Measurements from ENCODE around the gene GRID2. TPM values are rescaled to one million over a fixed set of nuclear protein-coding genes. Genes with fewer than 3 reads are reported as not detected.
A peak's percentile ranks its signal among the peaks of the same experiment; 100 is the strongest.

GRID2 gene
- total RNA-seq, 2 donors from 2014 or later = 27.3 to 40.4 TPM

GRCh38 chr4:93786149-93786548 lies 1482.4 kb downstream of the GRID2 start:
- H3K4me1 ChIP-seq (ENCODE audit: control insufficient read depth, insufficient read depth, low read length) = no peaks in the 10 kb centered on the region
- no peaks in the 10 kb centered on the region for H3K9me3 Mint-ChIP-seq
- TF ChIP-seq CTCF (conservative IDR thresholded peaks at IDR 0.05) = no peak
- no peaks in the 10 kb centered on the region for H3K36me3 ChIP-seq (ENCODE audit: control insufficient read depth, insufficient read depth, low read length)
- DNase-seq = no peak
- H3K9ac ChIP-seq (ENCODE audit: extremely low read depth, low read length, poor library complexity, severe bottlenecking) = no peak overlapping the region
- 46 to 61% methylated on average over 2 of the region's 2 CpGs for WGBS, 2 experiments (ENCODE audit: insufficient coverage in 1 of 2, insufficient read length in 1 of 2)
- no peak overlapping the region for H3K4me3 Mint-ChIP-seq
- no peaks in the 10 kb centered on the region for H3K36me3 Mint-ChIP-seq (ENCODE audit: low read depth)
- H3K27me3 ChIP-seq (ENCODE audit: control insufficient read depth, insufficient read depth, low read length, poor library complexity, severe bottlenecking) = no peaks in the 10 kb centered on the region
- H3K4me3 ChIP-seq (ENCODE audit: low read length) = no peak overlapping the region
- no peaks in the 10 kb centered on the region for H3K27me3 Mint-ChIP-seq (ENCODE audit: insufficient read depth)
- H3K27ac ChIP-seq (ENCODE audit: low read depth, low read length) = no peak overlapping the region
- H3K4me1 Mint-ChIP-seq = no peaks in the 10 kb centered on the region
- H3K9me3 ChIP-seq (ENCODE audit: control insufficient read depth, low read length) = no peaks in the 10 kb centered on the region
- H3K27ac Mint-ChIP-seq = no peak overlapping the region

GRCh38 chr4:93788712-93789111 lies 1484.9 kb downstream of the GRID2 start:
- H3K9me3 Mint-ChIP-seq = no peaks in the 10 kb centered on the region
- no peak overlapping the region for H3K4me3 Mint-ChIP-seq
- Histone ChIP-seq H3K27ac (ENCODE audit: low read depth, low read length) (no peak overlapping the region), H3K9ac (ENCODE audit: extremely low read depth, low read length, poor library complexity, severe bottlenecking) (no peak overlapping the region), H3K36me3 (ENCODE audit: control insufficient read depth, insufficient read depth, low read length) (no peaks in the 10 kb centered on the region), H3K27me3 (ENCODE audit: control insufficient read depth, insufficient read depth, low read length, poor library complexity, severe bottlenecking) (no peaks in the 10 kb centered on the region), H3K9me3 (ENCODE audit: control insufficient read depth, low read length) (no peaks in the 10 kb centered on the region), H3K4me1 (ENCODE audit: control insufficient read depth, insufficient read depth, low read length) (peaks cover 7% of the 10 kb centered on the region), H3K4me3 (ENCODE audit: low read length) (no peak overlapping the region)
- no peak for DNase-seq
- WGBS, 2 experiments (ENCODE audit: insufficient coverage in 1 of 2, insufficient read length in 1 of 2) = 80 to 91% methylated on average over 1 of the region's 1 CpG
- peaks cover 15% of the 10 kb centered on the region for H3K4me1 Mint-ChIP-seq
- H3K36me3 Mint-ChIP-seq (ENCODE audit: low read depth) = no peaks in the 10 kb centered on the region
- no peaks in the 10 kb centered on the region for H3K27me3 Mint-ChIP-seq (ENCODE audit: insufficient read depth)
- H3K27ac Mint-ChIP-seq = no peak overlapping the region
- TF ChIP-seq CTCF (conservative IDR thresholded peaks at IDR 0.05) = peak; percentile 86

GRCh38 chr4:93791570-93792195 lies 1487.9 kb downstream of the GRID2 start:
- H3K9me3 ChIP-seq (ENCODE audit: control insufficient read depth, low read length) = no peaks in the 10 kb centered on the region
- Mint-ChIP-seq H3K36me3 (ENCODE audit: low read depth) (no peaks in the 10 kb centered on the region), H3K4me3 (no peak overlapping the region), H3K9me3 (no peaks in the 10 kb centered on the region), H3K4me1 (peaks cover 23% of the 10 kb centered on the region), H3K27ac (no peak overlapping the region), H3K27me3 (ENCODE audit: insufficient read depth) (no peaks in the 10 kb centered on the region)
- WGBS, 2 experiments (ENCODE audit: insufficient coverage in 1 of 2, insufficient read length in 1 of 2) = 0% methylated on average over 3 of the region's 3 CpGs; no CpG with 5 or more reads in 1 of the 2 experiments
- H3K4me1 ChIP-seq (ENCODE audit: control insufficient read depth, insufficient read depth, low read length) = peaks cover 7% of the 10 kb centered on the region
- H3K27me3 ChIP-seq (ENCODE audit: control insufficient read depth, insufficient read depth, low read length, poor library complexity, severe bottlenecking) = no peaks in the 10 kb centered on the region
- no peak overlapping the region for H3K9ac ChIP-seq (ENCODE audit: extremely low read depth, low read length, poor library complexity, severe bottlenecking)
- peak; percentile 95 for TF ChIP-seq CTCF (conservative IDR thresholded peaks at IDR 0.05)
- H3K36me3 ChIP-seq (ENCODE audit: control insufficient read depth, insufficient read depth, low read length) = no peaks in the 10 kb centered on the region
- H3K4me3 ChIP-seq (ENCODE audit: low read length) = no peak overlapping the region
- peak; percentile 82 for DNase-seq
- no peak overlapping the region for H3K27ac ChIP-seq (ENCODE audit: low read depth, low read length)
